ENCODE measurements around the gene DIPK1B. TPM values are rescaled to one million over a fixed set of nuclear protein-coding genes. Genes with fewer than 3 reads are reported as not detected.
A peak's percentile ranks its signal among the peaks of the same experiment; 100 is the strongest.

The DIPK1B gene
- total RNA-seq, 3 donors from 2014 or later: 4.8 to 8.2 (median 5.6) TPM

- Histone ChIP-seq H3K27ac (no peak overlapping the region), H3K9me3 (no peaks in the 10 kb centered on the region), H3K36me3 (no peaks in the 10 kb centered on the region), H3K4me1 (peaks cover 8 to 10% of the 10 kb centered on the region in 2 donors), H3K4me3 (peak overlapping the region in 1 of 3 donors; percentile 97), H3K27me3 (no peaks in the 10 kb centered on the region)
- no peak for DNase-seq (ENCODE audit: low spot score in 2 of 2)
- intact Hi-C loops (cut with DNase I; ENCODE audit: low total_unique reads): no loop called here
- TF ChIP-seq CTCF (IDR thresholded peaks at IDR 0.05): no peak
- no peak for TF ChIP-seq POLR2AphosphoS5 (IDR thresholded peaks at IDR 0.05)
These were observed 27.2 kb upstream of the DIPK1B start for GRCh38 chr9:136685216-136685615.

- Histone ChIP-seq H3K27ac (peak overlapping the region in 1 of 2 donors; percentile 81), H3K4me3 (peak overlapping the region; percentile 78 to 97 (median 86)), H3K9me3 (no peaks in the 10 kb centered on the region), H3K36me3 (no peaks in the 10 kb centered on the region), H3K27me3 (no peaks in the 10 kb centered on the region), H3K4me1 (peaks cover 8 to 10% of the 10 kb centered on the region in 2 donors)
- DNase-seq (ENCODE audit: low spot score in 2 of 2): no peak
- intact Hi-C loops (cut with DNase I; ENCODE audit: low total_unique reads): no loop called here
- no peak for TF ChIP-seq POLR2A (IDR thresholded peaks at IDR 0.05)
These were observed 26.4 kb upstream of the DIPK1B start for GRCh38 chr9:136685790-136686533.

DNA sequence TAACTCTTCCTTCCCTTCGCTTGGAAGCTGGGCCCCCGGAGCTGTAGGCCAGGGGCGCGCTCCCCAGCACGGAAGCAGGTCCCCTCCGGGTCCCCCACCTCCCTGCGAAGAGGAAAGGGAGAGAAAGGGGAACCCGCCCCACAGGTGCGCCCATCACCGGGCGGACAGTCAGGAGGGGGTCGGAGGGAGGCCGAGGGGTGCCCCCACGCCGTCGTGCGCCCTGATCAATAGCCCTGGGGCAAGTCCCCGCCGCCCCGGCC lies 25.9 kb upstream of the DIPK1B start:
- H3K4me1 ChIP-seq: peaks cover 8 to 10% of the 10 kb centered on the region in 2 donors
- no peak for DNase-seq (ENCODE audit: low spot score in 2 of 2)

DNA sequence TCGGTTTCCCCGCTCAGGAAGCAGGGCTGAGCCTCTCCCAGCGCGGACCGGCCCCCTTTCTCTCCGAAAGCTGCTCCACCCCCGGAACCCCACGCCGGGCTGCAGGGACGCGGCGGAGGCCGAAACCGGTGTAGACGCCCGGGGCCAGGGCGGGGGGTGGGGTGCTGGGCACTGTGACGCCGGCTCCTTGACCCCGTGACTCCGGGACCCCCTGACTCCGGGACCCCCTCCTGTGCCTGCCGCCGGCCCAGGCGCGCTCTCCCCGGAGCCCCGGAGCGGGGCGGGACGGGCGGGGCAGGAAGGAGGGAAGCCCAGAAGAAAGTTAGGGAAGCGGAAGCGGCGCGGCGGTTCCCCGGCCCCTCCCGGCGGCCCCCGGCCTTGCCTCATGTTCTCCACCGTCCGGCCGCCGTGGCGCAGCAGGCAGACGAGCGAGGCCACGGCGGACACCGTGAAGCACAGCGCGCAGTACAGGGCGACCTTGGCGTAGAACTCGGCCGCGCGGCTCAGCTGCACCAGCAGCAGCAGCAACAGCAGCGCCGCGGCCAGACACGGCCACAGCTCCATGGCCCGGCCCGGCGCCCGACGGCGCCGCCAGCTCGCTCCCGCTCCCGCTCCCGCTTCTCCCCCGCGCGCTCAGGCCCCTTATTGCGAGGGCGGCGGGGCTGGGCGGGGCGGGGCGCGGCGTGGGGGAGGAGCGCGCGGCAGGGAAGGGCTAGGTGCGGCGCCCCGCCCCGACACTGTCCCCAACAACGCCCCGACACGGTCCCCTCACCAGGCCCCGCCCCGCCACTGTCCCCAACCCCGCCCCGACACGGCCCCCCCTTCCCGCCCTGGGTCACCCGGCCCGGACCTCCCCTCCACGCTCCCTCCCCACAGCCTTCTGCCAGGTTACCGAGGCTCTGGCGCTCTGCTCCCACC lies 25.3 kb upstream of the DIPK1B start, which contains the start of gene AGPAT2:
Gene AGPAT2, minus strand, starts transcription at position 664 of the 918 bp plus-strand sequence. Its CDS starts 100 bp downstream, at position 564.
- Histone ChIP-seq H3K27ac (peak within 1 kb of the TSS; percentile 81 to 87), H3K9me3 (no peaks in the 10 kb centered on the region), H3K4me1 (peaks cover 8 to 10% of the 10 kb centered on the region in 2 donors), H3K36me3 (no peaks in the 10 kb centered on the region), H3K27me3 (no peaks in the 10 kb centered on the region), H3K4me3 (peak within 1 kb of the TSS; percentile 78 to 97 (median 86))
- peak; percentile 55 to 79 for DNase-seq (ENCODE audit: low spot score in 2 of 2)
- TF ChIP-seq POLR2A (IDR thresholded peaks at IDR 0.05): no peak
- TF ChIP-seq CTCF (IDR thresholded peaks at IDR 0.05): no peak
- TF ChIP-seq POLR2AphosphoS5 (IDR thresholded peaks at IDR 0.05): peak in 1 of 3 donors; percentile 40
- intact Hi-C loops (cut with DNase I; ENCODE audit: low total_unique reads): no loop called here

More for the DNA sequence above, 25.9 kb upstream of the DIPK1B start:
- H3K27me3 ChIP-seq: no peaks in the 10 kb centered on the region
- no peak for TF ChIP-seq POLR2AphosphoS5 (IDR thresholded peaks at IDR 0.05)
- peak overlapping the region; percentile 78 to 97 (median 86) for H3K4me3 ChIP-seq
- peak overlapping the region; percentile 81 to 87 for H3K27ac ChIP-seq
- no peaks in the 10 kb centered on the region for H3K36me3 ChIP-seq
- no peaks in the 10 kb centered on the region for H3K9me3 ChIP-seq
- intact Hi-C loops (cut with DNase I; ENCODE audit: low total_unique reads): no loop called here

DNA sequence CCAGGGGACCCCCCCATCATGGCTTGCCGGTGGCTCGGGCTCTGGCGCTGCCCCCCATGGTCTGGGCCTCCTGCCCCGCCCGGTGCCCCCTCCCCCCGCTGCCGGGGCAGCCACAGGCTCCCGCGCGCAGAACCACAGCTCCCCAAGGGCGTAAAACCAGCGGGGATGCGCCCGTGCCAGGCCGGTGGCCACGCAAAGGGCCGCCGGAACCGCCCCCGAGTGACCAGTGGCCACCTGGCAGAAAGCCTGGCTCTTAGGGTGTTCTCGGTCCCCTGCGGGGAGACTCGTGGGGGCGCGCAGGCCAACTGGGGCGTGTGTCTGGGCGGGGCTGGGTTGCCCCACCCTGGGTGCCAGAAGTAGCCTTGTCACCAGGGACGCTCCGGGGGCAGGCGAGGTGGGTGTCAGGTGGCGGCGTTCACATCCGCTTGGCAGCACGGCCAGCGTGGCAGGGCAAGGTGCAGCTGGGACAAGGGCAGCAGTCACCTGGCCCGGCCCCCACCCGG lies 24.6 kb upstream of the DIPK1B start:
- no peaks in the 10 kb centered on the region for H3K9me3 ChIP-seq
- no peaks in the 10 kb centered on the region for H3K27me3 ChIP-seq
- peak overlapping the region; percentile 81 to 87 for H3K27ac ChIP-seq
- peak overlapping the region; percentile 78 to 97 (median 86) for H3K4me3 ChIP-seq
- DNase-seq (ENCODE audit: low spot score in 2 of 2): no peak
- no peak for TF ChIP-seq POLR2AphosphoS5 (IDR thresholded peaks at IDR 0.05)
- no peak for TF ChIP-seq CTCF (IDR thresholded peaks at IDR 0.05)
- no peak for TF ChIP-seq POLR2A (IDR thresholded peaks at IDR 0.05)
- intact Hi-C loops (cut with DNase I; ENCODE audit: low total_unique reads): no loop called here
- peaks cover 8 to 10% of the 10 kb centered on the region in 2 donors for H3K4me1 ChIP-seq
- no peaks in the 10 kb centered on the region for H3K36me3 ChIP-seq
